Mucosa of descending colon (tissue), 3 donors: ENCODE measurements around the gene OPRD1. TPM values are rescaled to one million over a fixed set of nuclear protein-coding genes. Genes with fewer than 3 reads are reported as not detected.
"Not testable (repeated sequence)": the region's sequence is repeated elsewhere in the genome, so short reads cannot be mapped to it uniquely, and the experiment has no call there.

Experiments used
- ATAC-seq: fragments of 200-7000 bp; cut with Tn5 transposase; one replicate; pipeline ENCODE4 v1.9.1; 2020; ENCODE audit warnings: mild to moderate bottlenecking, moderate library complexity
- DNase-seq, 3 donors: peaks; one replicate each; pipeline ENCODE4 v3.0.0-alpha.2; 2020
- H3K36me3 ChIP-seq: fragments of 200-600 bp; one replicate; pipeline ENCODE4 v1.8.0; 2021; ENCODE audit warnings: low read depth, mild to moderate bottlenecking
- H3K4me1 ChIP-seq: fragments of 200-600 bp; one replicate; pipeline ENCODE4 v1.8.0; 2021; ENCODE audit warnings: low read depth, mild to moderate bottlenecking
- H3K4me3 ChIP-seq: fragments of 200-600 bp; one replicate; pipeline ENCODE4 v1.8.0; 2021; ENCODE audit warnings: mild to moderate bottlenecking
- H3K9me3 ChIP-seq: fragments of 200-600 bp; one replicate; pipeline ENCODE4 v1.8.0; 2021; ENCODE audit warnings: mild to moderate bottlenecking
- CTCF ChIP-seq: fragments of 200-600 bp; IDR thresholded peaks from one replicate; pipeline ENCODE4 v1.8.0; 2022; ENCODE audit warnings: antibody characterized with exemption, mild to moderate bottlenecking
- intact Hi-C, 2 donors: fragments of 100-400 bp; cut with DNase I in 1 of 2; cut with micrococcal nuclease in 1 of 2; formaldehyde crosslinking; loops; one replicate each; pipeline versions ENCODE4 v1.11.0 to v1.11.1; 2022; cut with DNase I, micrococcal nuclease
- total RNA-seq, 3 donors: library from RNA; stranded (reverse); fragmentation: NEBNext Ultra II Directional in 2 of 3; extraction: Animal tissue kit (Norgen Biotek cat#: 25700) in 2 of 3; gene quantifications; one replicate each; pipeline versions ENCODE4 v1.2.1 to v1.2.4, GENCODE V29; 2021 to 2023
- donor health status: DM: no; HTN: no; CAD: no; lungs with moderate emphysema.
- donor health status: DM: no; HTN: no; CAD: no.
- donor health status: DM: no; HTN: yes; CAD: no.

The OPRD1 gene
- total RNA-seq, 3 donors from 2014 or later, result 0.06 to 1.1 (median 0.48) TPM

DNA sequence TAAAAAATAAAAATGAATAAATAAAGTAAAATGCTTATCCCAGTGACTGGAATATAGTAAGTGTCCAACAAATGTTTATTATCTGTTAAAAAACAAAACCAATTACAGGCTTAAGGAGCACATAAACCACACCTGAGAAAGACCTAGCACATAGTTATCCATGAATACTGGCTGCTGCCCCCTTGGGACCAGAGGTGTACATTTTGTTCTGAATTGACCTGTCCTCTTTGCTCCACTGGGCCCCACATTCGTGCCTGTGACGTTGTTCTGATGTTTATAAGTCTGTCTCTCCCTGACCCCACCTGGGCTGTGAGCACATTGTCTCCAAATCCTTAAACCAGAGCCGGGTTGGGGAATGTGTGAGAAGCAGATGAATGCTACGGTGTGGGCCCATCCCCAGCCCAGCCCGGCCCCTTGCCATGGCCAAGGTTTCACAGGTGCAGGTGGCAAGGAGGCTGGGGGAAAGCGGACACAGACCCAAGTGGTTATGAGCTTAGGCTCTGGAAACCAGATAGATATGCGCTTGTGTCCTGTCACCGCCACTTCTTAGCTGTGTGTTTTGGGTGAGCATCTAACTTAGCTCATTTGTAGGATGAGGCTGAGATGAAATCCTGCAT, 29.1 kb downstream of the OPRD1 start:
- Histone ChIP-seq H3K36me3 (no peaks in the 10 kb centered on the region), H3K4me3 (no peak overlapping the region), H3K4me1 (no peaks in the 10 kb centered on the region), H3K9me3 (no peaks in the 10 kb centered on the region)
- DNase-seq (no peak), ATAC-seq (no peak)
- no peak for TF ChIP-seq CTCF
- intact Hi-C loops, result no loop called here

GRCh38 chr1:28845786-28846543, 34.0 kb downstream of the OPRD1 start:
- Histone ChIP-seq H3K36me3 (no peaks in the 10 kb centered on the region), H3K4me1 (no peaks in the 10 kb centered on the region), H3K9me3 (no peaks in the 10 kb centered on the region), H3K4me3 (no peak overlapping the region)
- no peak for TF ChIP-seq CTCF
- ATAC-seq, result peak; percentile 63
- peak in 1 of 3 donors; percentile 9 for DNase-seq
- intact Hi-C loops, result no loop called here

DNA sequence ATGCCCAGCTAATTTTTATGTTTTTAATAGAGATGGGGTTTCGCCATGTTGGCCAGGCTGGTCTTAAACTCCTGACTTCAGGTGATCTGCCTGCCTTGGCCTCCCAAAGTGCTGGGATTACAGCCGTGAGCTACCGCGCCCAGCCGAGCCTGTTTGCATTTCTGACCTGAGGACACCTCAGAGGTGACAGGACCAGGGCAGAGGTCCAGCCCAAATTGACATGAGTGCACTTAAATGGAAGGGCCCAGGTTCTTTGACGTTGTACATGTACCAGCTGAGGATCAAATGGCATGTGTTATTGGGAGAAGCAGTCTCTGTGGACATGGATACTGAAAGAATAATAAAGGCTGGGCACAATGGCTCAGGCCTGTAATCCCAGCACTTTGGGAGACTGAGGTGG, 35.2 kb downstream of the OPRD1 start:
- H3K4me1 ChIP-seq, intact Hi-C loops, DNase-seq, H3K4me3 ChIP-seq, H3K9me3 ChIP-seq, H3K36me3 ChIP-seq, ATAC-seq: not testable (repeated sequence)

DNA sequence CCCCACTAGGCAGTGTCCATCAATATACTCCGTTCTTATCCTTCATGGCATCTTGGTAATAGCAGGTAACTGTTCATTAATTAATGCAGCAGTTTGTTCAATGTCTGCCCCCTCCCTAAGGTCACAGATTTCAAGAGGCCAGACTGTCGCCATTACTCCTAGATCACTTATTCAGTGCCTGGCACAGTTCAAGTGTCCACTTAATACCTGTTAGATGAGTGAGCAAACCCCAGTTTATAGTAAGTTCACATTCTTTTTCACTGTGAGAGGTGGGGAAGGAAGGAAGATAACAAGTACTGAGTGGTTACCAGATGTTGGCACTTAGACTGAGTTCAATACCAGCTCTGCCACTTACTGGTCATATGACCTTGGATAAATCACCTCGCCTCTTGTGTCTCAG, 36.4 kb downstream of the OPRD1 start:
- no peak for TF ChIP-seq CTCF
- ATAC-seq, result no peak
- H3K4me1 ChIP-seq, result no peaks in the 10 kb centered on the region
- no peak overlapping the region for H3K4me3 ChIP-seq
- no peaks in the 10 kb centered on the region for H3K9me3 ChIP-seq
- intact Hi-C loops, result no loop called here
- no peaks in the 10 kb centered on the region for H3K36me3 ChIP-seq
- no peak for DNase-seq

GRCh38 chr1:28853093-28853742, 41.2 kb downstream of the OPRD1 start:
- TF ChIP-seq CTCF, result no peak
- ATAC-seq (no peak), DNase-seq (no peak)
- no peaks in the 10 kb centered on the region for H3K4me1 ChIP-seq
- intact Hi-C loops, result no loop called here
- H3K9me3 ChIP-seq, result no peaks in the 10 kb centered on the region
- H3K4me3 ChIP-seq, result no peak overlapping the region
- no peaks in the 10 kb centered on the region for H3K36me3 ChIP-seq

- H3K36me3 ChIP-seq, H3K9me3 ChIP-seq, ATAC-seq, H3K4me1 ChIP-seq, H3K4me3 ChIP-seq, intact Hi-C loops: not testable (repeated sequence)
- peak in 1 of 3 donors; percentile 6 for DNase-seq
Observed at GRCh38 chr1:28854406-28854805, 42.4 kb downstream of the OPRD1 start.
